GM18511 (cell line): Measurements from ENCODE around the gene C12orf43.

ENCODE experiments used
- ATAC-seq: cut with Tn5 transposase; IDR thresholded peaks from one replicate; pipeline ENCODE4 v1.9.1; 2021; ENCODE audit warnings: mild to moderate bottlenecking, moderate library complexity; ENCODE audit not compliant: unreplicated experiment

Gene C12orf43

GRCh38 chr12:120979862-120980696 is 36.2 kb downstream of the C12orf43 start:
- ATAC-seq: no peak

- ATAC-seq: no peak
Measured at GRCh38 chr12:120979220-120979861, 36.9 kb downstream of the C12orf43 start.

DNA sequence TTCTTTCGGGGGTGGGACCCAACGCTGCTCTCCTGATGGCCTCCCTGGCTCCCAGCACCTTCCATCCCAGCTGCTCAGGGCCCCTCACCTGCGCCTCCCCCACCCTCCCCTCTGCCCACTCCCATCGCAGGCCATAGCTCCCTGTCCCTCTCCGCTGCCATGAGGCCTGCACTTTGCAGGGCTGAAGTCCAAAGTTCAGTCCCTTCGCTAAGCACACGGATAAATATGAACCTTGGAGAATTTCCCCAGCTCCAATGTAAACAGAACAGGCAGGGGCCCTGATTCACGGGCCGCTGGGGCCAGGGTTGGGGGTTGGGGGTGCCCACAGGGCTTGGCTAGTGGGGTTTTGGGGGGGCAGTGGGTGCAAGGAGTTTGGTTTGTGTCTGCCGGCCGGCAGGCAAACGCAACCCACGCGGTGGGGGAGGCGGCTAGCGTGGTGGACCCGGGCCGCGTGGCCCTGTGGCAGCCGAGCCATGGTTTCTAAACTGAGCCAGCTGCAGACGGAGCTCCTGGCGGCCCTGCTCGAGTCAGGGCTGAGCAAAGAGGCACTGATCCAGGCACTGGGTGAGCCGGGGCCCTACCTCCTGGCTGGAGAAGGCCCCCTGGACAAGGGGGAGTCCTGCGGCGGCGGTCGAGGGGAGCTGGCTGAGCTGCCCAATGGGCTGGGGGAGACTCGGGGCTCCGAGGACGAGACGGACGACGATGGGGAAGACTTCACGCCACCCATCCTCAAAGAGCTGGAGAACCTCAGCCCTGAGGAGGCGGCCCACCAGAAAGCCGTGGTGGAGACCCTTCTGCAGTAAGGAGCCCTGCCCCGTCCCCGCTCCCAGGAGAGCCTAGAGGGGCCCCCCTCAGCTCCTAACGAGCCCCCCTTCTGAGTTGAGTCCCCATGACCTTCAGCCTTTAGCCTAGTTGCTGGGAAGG is 37.7 kb downstream of the C12orf43 start, which contains the start of gene HNF1A:
TSS of gene HNF1A (plus strand) at position 248 of the 924 bp plus-strand sequence. CDS start at position 474, 226 bp downstream.
- no peak for ATAC-seq

- ATAC-seq: no peak
Measured at GRCh38 chr12:120977531-120978295, 38.6 kb downstream of the C12orf43 start.

DNA sequence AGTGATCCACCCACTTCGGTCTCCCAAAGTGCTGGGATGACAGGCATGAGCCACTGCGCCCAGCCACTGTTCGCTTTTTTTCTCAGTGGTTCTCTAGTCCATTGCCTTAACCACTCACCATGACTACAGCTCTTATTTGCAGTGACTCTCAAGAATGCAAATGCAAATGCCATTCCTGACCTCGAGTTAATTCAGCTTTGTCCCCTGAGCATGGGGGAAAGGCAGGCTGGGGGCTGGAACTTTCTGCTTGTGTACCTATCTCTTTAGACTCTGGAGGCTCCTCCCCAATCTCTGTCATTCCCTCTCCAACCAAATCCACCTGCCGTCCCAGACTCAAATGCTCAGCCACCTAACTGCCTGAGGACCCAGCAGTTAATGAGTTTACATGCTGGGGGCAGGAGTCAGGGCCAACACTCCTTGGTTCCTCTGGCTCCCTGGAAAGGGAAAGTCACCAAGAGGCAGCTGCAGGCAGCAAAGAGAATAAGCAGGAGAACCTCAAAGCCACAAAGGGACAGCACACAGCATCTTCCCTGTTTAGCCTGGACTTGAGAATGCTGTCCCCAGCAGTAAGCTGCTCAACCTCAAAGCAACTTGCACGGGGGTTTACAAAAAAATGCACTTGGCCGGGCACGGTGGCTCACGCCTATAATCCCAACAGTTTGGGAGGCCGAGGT is 43.3 kb downstream of the C12orf43 start:
- no peak for ATAC-seq

DNA sequence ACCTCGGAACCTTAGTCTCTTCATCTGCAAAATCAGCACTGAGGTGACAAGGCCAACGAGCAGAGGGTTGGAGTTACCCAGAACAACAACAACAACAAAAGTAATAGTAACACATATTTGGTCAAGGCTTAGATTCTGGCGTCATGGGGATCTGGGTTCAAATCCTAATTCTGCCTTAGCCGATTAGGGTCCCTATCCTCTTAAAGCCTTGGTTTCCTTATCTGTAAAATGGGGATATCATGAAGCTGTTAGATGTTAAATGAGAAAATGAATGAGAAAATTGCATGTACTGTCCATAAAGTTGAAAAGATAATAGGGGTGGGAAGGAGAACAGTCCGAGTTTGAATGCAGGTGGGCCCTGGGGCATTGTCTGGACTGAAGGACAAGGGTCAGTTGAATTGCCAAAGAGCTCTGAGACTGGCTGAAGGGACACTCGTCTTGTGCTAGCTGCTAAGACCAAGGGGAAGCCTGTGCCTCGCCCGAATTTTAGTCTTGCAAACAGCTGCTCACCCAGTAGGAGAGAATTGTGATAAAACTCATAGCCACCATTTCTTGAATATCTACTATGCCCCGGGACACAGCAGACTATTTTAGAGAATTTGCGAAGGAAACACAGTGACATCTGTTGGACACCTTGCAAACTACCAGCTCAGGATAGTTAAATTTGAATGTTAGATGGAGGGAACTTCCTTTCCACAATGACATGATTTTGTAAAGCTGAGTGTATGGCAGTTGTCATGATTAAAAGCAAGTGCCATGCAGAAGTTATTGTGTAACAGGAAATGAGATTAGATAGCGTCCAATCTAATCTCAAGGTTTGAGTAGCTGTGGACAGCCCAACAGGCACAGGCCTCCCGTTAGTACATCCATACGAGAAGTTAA is 44.7 kb downstream of the C12orf43 start:
- ATAC-seq: no peak

DNA sequence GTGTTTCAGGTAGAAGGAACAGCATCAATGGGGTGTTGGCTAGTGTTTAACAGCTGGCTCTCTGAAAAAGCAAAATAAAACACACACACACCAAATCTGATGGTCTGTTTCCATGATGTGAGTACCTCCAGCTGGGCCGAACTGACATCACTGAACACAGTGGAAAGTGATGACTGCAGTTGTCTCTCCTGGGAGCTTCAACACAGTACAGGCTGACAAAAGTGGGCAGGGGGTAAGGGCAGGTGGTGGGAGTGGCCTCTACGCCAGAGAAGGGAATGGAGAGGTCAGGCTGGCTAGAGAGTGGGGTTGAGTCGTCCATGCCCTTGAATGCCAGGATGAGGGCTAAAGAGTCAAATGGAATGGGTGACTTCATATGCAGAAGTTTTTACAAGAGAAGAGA is 46.0 kb downstream of the C12orf43 start:
- no peak for ATAC-seq

- ATAC-seq: no peak
Measured at GRCh38 chr12:120965534-120966091, 50.7 kb downstream of the C12orf43 start.

- ATAC-seq: no peak
Measured at GRCh38 chr12:120964298-120964697, 52.0 kb downstream of the C12orf43 start.

- ATAC-seq: no peak
Measured at GRCh38 chr12:120962532-120963020, 53.7 kb downstream of the C12orf43 start.

GRCh38 chr12:120961604-120962531 is 54.4 kb downstream of the C12orf43 start:
- no peak for ATAC-seq

GRCh38 chr12:120960657-120961056 is 55.6 kb downstream of the C12orf43 start:
- peak; percentile 50 for ATAC-seq

- no peak for ATAC-seq
Measured at GRCh38 chr12:120959111-120959878, 57.0 kb downstream of the C12orf43 start.

- ATAC-seq: no peak
Measured at GRCh38 chr12:120956579-120957300, 59.5 kb downstream of the C12orf43 start.

- no peak for ATAC-seq
Measured at GRCh38 chr12:120955232-120955631, 61.1 kb downstream of the C12orf43 start.

DNA sequence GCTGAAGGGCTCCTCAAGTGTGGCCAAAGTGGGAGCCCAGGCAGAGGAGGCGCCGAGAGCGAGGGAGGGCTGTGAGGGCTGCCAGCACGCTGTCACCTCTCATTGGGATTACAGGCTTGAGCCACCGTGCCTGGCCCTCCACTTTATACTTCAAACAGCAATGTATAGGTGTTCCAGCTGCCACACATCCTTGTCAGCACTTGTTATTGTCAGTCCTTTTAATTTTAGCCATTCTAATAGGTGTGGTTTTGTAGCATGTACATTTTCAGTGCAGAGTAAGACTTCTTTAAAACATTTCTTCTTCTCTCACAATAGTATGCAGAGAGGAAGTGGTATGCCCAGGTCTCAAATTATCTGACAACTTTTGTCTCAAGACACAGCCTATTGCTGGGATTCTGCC is 65.5 kb downstream of the C12orf43 start:
- ATAC-seq: no peak
